IPS DF 4.7 (cell line): ENCODE data around the gene MARVELD2.
"Not testable (repeated sequence)": the region's sequence is repeated elsewhere in the genome, so short reads cannot be mapped to it uniquely, and the experiment has no call there.

Experiments
- DNase-seq: peaks from one replicate; pipeline ENCODE4 v3.0.0-alpha.2; 2013; ENCODE audit warnings: low spot score; ENCODE audit errors: extremely low read depth

Gene MARVELD2

DNA sequence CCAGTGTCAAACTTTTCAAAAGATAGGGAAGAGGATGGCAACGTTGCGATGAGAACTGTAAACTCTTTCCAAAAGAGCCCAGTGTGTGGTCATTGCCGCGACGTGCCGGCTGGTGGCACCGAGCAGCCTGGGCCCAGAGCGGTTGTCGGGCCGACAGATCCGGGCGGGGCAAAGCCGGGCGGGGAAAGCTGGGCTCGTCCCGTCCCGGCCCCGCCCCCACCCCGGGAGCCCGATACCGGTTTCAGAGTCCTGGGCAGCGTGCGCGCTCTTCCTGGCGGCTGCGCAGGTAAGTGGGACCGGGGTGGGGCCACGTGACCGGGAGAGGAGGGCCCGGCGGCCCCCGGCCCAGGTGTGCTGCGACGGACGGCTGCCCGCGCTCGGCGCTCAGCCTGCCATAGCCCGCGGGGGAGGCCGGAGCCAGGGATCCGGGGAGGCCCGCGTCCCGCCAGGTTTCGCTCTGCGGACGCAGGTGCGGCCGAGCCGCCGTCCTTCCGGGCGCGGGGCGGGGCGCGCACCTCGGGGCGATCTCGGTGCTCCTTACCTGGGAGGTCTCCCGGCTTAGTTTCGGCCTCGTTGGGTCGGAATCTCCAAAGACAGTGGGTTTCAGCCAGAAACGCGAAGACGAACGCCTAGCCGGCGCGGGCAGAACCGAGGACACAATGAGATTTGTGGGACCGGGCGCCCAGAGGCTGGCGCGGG, at the start of gene MARVELD2:
Gene MARVELD2 (plus strand): TSS at position 232 of the 699 bp plus-strand sequence. CDS start 4,270 bp downstream, outside the sequence.
- peak; percentile 49 for DNase-seq

DNA sequence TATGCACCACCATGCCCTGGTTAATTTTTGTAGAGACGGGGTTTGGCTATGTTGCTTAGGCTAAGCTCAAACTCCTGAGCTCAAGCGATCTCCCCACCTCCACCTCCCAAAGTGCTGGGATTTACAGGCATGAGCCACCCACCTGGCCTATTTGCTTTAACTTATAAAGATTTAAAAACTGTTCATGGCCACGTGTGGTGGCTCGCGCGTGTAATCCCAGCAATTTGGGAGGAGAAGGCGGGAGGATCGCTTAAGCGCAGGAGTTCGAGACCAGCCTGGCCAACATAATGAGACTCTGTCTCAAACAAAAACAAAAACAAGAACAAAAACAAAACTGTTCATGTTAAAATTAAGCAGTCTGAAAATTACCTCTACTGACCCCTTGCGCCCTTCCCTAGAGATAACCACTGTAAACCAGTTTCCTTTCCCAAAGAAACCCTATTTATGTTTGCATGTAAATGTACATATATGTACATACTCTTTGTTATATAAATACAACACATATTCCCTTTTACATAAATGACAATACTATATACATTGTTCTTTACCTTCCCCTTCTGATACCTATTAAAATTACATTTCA, 47.1 kb upstream of the MARVELD2 start:
- DNase-seq, result no peak

GRCh38 chr5:69368458-69369339, 46.2 kb upstream of the MARVELD2 start:
- no peak for DNase-seq

DNA sequence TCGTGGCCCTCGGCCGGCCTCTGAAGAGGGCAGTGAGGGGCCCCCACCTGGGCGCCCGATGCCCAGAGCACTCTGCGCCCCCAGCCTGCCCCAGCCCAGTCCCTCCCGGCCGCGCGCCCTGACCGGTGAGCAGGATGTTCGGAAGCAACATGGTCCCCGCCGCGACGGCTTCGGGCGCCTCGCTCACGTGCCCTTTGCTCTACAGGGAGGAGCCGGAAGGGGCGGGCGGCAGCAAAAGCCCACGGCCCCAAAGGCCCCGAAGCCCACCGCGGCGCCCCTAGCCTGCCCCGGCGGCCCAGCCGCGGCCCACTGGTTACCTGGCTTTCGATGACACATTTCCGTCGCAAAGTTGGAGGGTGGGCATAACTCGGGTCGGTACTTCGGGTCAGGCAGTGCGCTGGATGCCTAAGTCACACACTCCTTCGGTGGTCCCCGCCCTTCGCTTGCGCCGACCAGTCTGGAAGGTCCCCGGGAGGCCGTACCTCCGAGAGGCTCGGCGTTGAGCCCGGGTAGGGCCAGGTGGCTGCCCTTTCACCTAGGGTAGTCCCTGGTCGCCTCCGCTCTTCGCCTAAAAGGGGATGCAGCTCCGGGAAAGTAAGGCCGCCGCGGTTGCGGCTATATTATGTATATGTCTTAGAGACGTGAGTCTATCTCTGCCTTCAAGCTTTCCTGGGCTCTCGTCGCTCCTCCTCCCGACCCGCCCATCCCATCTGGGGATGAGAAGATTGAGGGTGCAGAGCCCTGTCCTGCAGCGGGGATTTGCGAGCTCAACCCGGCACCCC, 45.4 kb upstream of the MARVELD2 start, which contains the start of the genes AK6, RAD17 and TAF9:
Gene AK6 (minus strand): TSS at position 181 of the 782 bp plus-strand sequence. CDS start 30 bp downstream, at position 151.
Gene RAD17 (plus strand): TSS at position 479 of the 782 bp plus-strand sequence. CDS start 2,391 bp downstream, outside the sequence.
Gene TAF9 (minus strand): TSS at position 181 of the 782 bp plus-strand sequence. CDS start 3,783 bp downstream, outside the sequence.
- DNase-seq, result peak; percentile 74

DNA sequence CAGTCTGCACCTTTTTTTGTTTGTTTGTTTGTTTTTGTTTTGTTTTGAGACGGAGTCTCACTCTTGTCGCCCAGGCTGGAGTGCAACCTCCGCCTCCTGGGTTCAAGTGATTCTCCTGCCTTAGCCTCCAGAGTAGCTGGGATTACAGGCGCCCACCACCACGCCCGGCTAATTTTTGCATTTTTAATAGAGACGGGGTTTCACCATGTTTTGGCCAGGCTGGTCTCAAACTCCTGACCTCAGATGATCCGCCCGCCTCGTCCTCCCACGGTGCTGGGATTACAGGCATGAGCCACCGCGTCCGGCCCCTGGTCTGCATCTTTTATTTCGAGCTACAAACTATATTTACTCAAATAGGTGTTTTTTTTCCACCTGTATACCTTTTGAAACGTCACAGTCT, 44.6 kb upstream of the MARVELD2 start:
- not testable (repeated sequence) for DNase-seq

DNA sequence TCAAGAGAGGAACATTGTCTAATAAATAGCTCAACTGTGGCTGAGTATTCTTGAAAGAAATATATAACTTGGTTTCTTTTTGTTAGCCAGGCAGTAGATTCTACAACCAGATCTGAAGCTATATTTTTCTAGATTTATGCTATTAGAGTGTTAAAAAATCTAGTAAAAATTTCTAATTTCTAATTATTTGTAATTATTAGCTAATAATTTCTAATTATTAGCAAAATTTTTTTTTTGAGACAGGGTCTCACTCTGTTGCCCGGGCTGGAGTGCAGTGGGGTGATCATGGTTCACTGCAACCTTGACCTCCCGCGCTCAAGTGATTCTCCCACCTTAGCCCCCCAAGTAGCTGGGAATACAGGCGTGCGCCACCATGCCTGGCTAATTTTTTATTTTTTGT, 42.5 kb upstream of the MARVELD2 start:
- DNase-seq, result no peak

GRCh38 chr5:69374911-69375446, 39.9 kb upstream of the MARVELD2 start:
- DNase-seq, result no peak

GRCh38 chr5:69378376-69378775, 36.5 kb upstream of the MARVELD2 start:
- no peak for DNase-seq

- no peak for DNase-seq
Observed at GRCh38 chr5:69404659-69405330, 10.1 kb upstream of the MARVELD2 start.

DNA sequence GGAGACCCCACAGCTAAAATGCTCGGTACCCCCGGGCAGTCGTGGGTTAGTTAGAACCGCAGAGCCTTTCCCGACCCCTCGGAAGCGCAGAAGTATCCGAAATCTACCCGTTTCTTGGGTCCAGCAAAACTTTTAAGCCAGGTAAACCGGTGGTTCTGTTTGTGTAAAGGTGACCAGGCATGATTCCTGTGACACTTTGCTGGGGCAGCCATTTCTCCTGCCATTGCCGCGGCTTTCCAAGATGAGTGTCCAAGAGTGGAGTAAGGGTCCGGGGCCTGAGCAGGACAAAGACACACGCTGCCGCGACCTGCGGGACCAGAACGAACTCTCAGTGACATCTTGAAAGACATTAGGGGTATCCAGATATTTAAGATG, 655 bp downstream of the MARVELD2 start:
- no peak for DNase-seq

GRCh38 chr5:69416180-69416579, 1.3 kb downstream of the MARVELD2 start:
- DNase-seq, result no peak

GRCh38 chr5:69416699-69417098, 1.8 kb downstream of the MARVELD2 start:
- no peak for DNase-seq

DNA sequence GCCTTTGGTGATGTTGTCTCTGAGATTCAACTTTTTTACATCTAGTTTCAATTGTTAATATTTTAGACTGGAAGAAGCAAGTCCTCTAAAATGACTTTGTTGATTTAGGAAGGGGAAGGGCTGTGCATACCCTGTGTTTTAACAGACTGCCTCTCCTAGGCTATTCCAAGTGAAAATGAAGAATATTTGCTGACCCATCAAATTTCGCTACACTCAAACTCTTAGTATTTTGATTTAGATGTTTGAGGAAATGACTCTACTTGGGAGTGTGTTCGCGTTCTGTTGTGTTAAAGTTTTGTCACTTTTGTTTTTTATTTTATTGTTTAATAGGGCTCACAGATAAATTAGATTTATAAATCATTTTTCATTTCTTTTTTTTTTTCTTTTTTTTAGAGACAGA, 3.6 kb downstream of the MARVELD2 start:
- no peak for DNase-seq

- no peak for DNase-seq
Observed at GRCh38 chr5:69431424-69432303, 16.7 kb downstream of the MARVELD2 start.

GRCh38 chr5:69432412-69433206, 17.7 kb downstream of the MARVELD2 start:
- no peak for DNase-seq

- not testable (repeated sequence) for DNase-seq
Observed at GRCh38 chr5:69435276-69435884, 20.5 kb downstream of the MARVELD2 start.

- DNase-seq, result no peak
Observed at GRCh38 chr5:69444127-69444754, 29.3 kb downstream of the MARVELD2 start.
